GM12878 (cell line): Measurements from ENCODE around the gene NRP1.

Source experiments
- GABPA ChIP-seq: IDR thresholded peaks from 2 replicates; pipeline ENCODE4 v1.6.1; 2014; ENCODE audit warnings: antibody characterized with exemption, low read depth, mild to moderate bottlenecking, inconsistent platforms
- MXI1 ChIP-seq: fragments of 150-350 bp; IDR thresholded peaks from 2 replicates; pipeline ENCODE4 v1.6.1; 2011; ENCODE audit warnings: low read depth, mild to moderate bottlenecking, inconsistent platforms, low read length, improper control_type of control experiment
- NR2C2 ChIP-seq: IDR thresholded peaks from 2 replicates; pipeline ENCODE4 v1.6.1; 2011; ENCODE audit warnings: borderline replicate concordance, low read depth; ENCODE audit not compliant: control insufficient read depth, insufficient read length
- TF ChIP-seq, protein P1 (sequence below), 3 experiments: IDR thresholded peaks in 2 of 3; conservative IDR thresholded peaks in 1 of 3; 2 replicates each; pipeline ENCODE4 v1.5.1; 2011; ENCODE audit warnings: low read depth in 3 of 3, low read length in 3 of 3, mild to moderate bottlenecking in 3 of 3, control low read depth in 2 of 3, moderate library complexity in 2 of 3, inconsistent platforms in 1 of 3, mixed read lengths in 1 of 3; ENCODE audit not compliant: control insufficient read depth in 2 of 3, insufficient read depth in 1 of 3; ENCODE audit errors: extremely low read depth in 1 of 3
- TF ChIP-seq, protein P2 (sequence below): fragments of 450-650 bp; IDR thresholded peaks from 2 replicates; pipeline ENCODE4 v1.6.1; 2017; ENCODE audit warnings: low read depth, mild to moderate bottlenecking, moderate library complexity
- TF ChIP-seq, protein P3 (sequence below): IDR thresholded peaks from 2 replicates; pipeline ENCODE4 v1.6.1; 2012; ENCODE audit warnings: mild to moderate bottlenecking, low read depth, low read length

GRCh38 chr10:33253411-33253810 lies 81.1 kb downstream of the NRP1 start:
- TF ChIP-seq MXI1: no peak
- TF ChIP-seq, protein P1, sequence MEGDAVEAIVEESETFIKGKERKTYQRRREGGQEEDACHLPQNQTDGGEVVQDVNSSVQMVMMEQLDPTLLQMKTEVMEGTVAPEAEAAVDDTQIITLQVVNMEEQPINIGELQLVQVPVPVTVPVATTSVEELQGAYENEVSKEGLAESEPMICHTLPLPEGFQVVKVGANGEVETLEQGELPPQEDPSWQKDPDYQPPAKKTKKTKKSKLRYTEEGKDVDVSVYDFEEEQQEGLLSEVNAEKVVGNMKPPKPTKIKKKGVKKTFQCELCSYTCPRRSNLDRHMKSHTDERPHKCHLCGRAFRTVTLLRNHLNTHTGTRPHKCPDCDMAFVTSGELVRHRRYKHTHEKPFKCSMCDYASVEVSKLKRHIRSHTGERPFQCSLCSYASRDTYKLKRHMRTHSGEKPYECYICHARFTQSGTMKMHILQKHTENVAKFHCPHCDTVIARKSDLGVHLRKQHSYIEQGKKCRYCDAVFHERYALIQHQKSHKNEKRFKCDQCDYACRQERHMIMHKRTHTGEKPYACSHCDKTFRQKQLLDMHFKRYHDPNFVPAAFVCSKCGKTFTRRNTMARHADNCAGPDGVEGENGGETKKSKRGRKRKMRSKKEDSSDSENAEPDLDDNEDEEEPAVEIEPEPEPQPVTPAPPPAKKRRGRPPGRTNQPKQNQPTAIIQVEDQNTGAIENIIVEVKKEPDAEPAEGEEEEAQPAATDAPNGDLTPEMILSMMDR (IDR thresholded peaks at IDR 0.05 in 2 of 3, conservative IDR thresholded peaks at IDR 0.05 in 1 of 3; ENCODE audit: control insufficient read depth in 2 of 3, extremely low read depth in 1 of 3, insufficient read depth in 1 of 3, low read depth in 3 of 3, low read length in 3 of 3): no peak
- TF ChIP-seq GABPA: no peak
- TF ChIP-seq, protein P2, sequence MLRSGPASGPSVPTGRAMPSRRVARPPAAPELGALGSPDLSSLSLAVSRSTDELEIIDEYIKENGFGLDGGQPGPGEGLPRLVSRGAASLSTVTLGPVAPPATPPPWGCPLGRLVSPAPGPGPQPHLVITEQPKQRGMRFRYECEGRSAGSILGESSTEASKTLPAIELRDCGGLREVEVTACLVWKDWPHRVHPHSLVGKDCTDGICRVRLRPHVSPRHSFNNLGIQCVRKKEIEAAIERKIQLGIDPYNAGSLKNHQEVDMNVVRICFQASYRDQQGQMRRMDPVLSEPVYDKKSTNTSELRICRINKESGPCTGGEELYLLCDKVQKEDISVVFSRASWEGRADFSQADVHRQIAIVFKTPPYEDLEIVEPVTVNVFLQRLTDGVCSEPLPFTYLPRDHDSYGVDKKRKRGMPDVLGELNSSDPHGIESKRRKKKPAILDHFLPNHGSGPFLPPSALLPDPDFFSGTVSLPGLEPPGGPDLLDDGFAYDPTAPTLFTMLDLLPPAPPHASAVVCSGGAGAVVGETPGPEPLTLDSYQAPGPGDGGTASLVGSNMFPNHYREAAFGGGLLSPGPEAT: no peak
- no peak for TF ChIP-seq NR2C2
- TF ChIP-seq, protein P3, sequence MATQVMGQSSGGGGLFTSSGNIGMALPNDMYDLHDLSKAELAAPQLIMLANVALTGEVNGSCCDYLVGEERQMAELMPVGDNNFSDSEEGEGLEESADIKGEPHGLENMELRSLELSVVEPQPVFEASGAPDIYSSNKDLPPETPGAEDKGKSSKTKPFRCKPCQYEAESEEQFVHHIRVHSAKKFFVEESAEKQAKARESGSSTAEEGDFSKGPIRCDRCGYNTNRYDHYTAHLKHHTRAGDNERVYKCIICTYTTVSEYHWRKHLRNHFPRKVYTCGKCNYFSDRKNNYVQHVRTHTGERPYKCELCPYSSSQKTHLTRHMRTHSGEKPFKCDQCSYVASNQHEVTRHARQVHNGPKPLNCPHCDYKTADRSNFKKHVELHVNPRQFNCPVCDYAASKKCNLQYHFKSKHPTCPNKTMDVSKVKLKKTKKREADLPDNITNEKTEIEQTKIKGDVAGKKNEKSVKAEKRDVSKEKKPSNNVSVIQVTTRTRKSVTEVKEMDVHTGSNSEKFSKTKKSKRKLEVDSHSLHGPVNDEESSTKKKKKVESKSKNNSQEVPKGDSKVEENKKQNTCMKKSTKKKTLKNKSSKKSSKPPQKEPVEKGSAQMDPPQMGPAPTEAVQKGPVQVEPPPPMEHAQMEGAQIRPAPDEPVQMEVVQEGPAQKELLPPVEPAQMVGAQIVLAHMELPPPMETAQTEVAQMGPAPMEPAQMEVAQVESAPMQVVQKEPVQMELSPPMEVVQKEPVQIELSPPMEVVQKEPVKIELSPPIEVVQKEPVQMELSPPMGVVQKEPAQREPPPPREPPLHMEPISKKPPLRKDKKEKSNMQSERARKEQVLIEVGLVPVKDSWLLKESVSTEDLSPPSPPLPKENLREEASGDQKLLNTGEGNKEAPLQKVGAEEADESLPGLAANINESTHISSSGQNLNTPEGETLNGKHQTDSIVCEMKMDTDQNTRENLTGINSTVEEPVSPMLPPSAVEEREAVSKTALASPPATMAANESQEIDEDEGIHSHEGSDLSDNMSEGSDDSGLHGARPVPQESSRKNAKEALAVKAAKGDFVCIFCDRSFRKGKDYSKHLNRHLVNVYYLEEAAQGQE: no peak
